HepG2 (cell line): ENCODE results near the gene ZNF559. TPM values are rescaled to one million over a fixed set of nuclear protein-coding genes. Genes with fewer than 3 reads are reported as not detected.
A peak's percentile ranks its signal among the peaks of the same experiment; 100 is the strongest.

Experiments used
- ASH2L ChIP-seq: fragments of 300-600, 200-600 bp; sonication (generic); IDR thresholded peaks from 2 replicates; pipeline ENCODE4 v1.7.0; 2017; ENCODE audit warnings: low read depth, mild to moderate bottlenecking, moderate library complexity, mixed read lengths, low read length; ENCODE audit not compliant: insufficient read length
- ERF ChIP-seq: IDR thresholded peaks from 2 replicates; pipeline ENCODE4 v1.6.1; 2018; ENCODE audit warnings: missing biosample characterization, missing genetic modification reagents
- FOXP1 ChIP-seq, 2 experiments: fragments of 450-650 bp in 1 of 2; IDR thresholded peaks; 2 replicates each; pipeline ENCODE4 v1.6.1; 2017 to 2018; ENCODE audit warnings: antibody characterized with exemption in 1 of 2
- GATAD1 ChIP-seq: IDR thresholded peaks from 2 replicates; pipeline ENCODE4 v1.6.1; 2016; ENCODE audit warnings: missing genetic modification reagents, missing compliant biosample characterization
- HBP1 ChIP-seq: IDR thresholded peaks from 2 replicates; pipeline ENCODE4 v1.6.1; 2016; ENCODE audit warnings: low read depth, control low read depth
- HMGXB4 ChIP-seq, 2 experiments: sonication (generic) in 1 of 2; formaldehyde crosslinking in 1 of 2; IDR thresholded peaks; 2 replicates each; pipeline versions ENCODE4 v1.4.0 to v1.6.1; 2018 to 2020; ENCODE audit warnings: missing genetic modification reagents in 2 of 2, borderline replicate concordance in 1 of 2, low read depth in 1 of 2, mild to moderate bottlenecking in 1 of 2, missing biosample characterization in 1 of 2
- REXO4 ChIP-seq: sonication (generic); formaldehyde crosslinking; IDR thresholded peaks from 2 replicates; pipeline ENCODE4 v1.8.0; 2022; ENCODE audit warnings: missing genetic modification reagents, mild to moderate bottlenecking, borderline replicate concordance
- SP5 ChIP-seq: IDR thresholded peaks from 2 replicates; pipeline ENCODE4 v1.6.1; 2016; ENCODE audit warnings: low read depth, borderline replicate concordance
- THAP9 ChIP-seq: sonication (generic); formaldehyde crosslinking; IDR thresholded peaks from 2 replicates; pipeline ENCODE4; 2020; ENCODE audit warnings: missing genetic modification reagents, mild to moderate bottlenecking, borderline replicate concordance
- TMF1 ChIP-seq: sonication (generic); formaldehyde crosslinking; IDR thresholded peaks from 2 replicates; pipeline ENCODE4 v1.8.1; 2022; ENCODE audit warnings: low read depth, missing genetic modification reagents
- XRCC5 ChIP-seq: fragments of 200-400 bp; formaldehyde crosslinking; optimal IDR thresholded peaks from 2 replicates; pipeline ENCODE3; 2017; ENCODE audit warnings: mild to moderate bottlenecking, low read length
- YEATS2 ChIP-seq: sonication (generic); formaldehyde crosslinking; IDR thresholded peaks from 2 replicates; pipeline ENCODE4 v1.4.0; 2020; ENCODE audit warnings: missing genetic modification reagents, borderline replicate concordance
- ZNF142 ChIP-seq: sonication (generic); formaldehyde crosslinking; IDR thresholded peaks from 2 replicates; pipeline ENCODE4 v1.4.0; 2020; ENCODE audit warnings: missing genetic modification reagents
- ZNF644 ChIP-seq: IDR thresholded peaks from 2 replicates; pipeline ENCODE4 v1.6.1; 2016; ENCODE audit warnings: low read depth
- ZNF704 ChIP-seq: sonication (generic); formaldehyde crosslinking; IDR thresholded peaks from 2 replicates; pipeline ENCODE4 v1.8.1; 2023; ENCODE audit warnings: mild to moderate bottlenecking, inconsistent platforms, moderate library complexity, missing genetic modification reagents, borderline replicate concordance
- polyA plus RNA-seq, 8 experiments: library from polyadenylated mRNA; depleted of rRNA in 3 of 8; stranded (reverse) in 7 of 8; unstranded in 1 of 8; fragments of >200 nt; fragmentation: Illumina TruSeq in 4 of 8; extraction: Trizol in 4 of 8; gene quantifications; 2 replicates each; pipeline versions ENCODE4 v1.2.1 to v1.2.3, GENCODE V29; 2011 to 2016; ENCODE audit warnings: low read depth in 4 of 8, missing spikeins in 1 of 8, mixed read lengths in 1 of 8; ENCODE audit not compliant: insufficient read depth in 1 of 8
- total RNA-seq, 5 experiments: library from RNA; depleted of rRNA; stranded (reverse); fragments of >200 nt; fragmentation: Illumina TruSeq; extraction: Trizol; gene quantifications; 2 replicates each; pipeline ENCODE4 v1.2.3, GENCODE V29; 2016; ENCODE audit warnings: low read depth in 1 of 5

ZNF559 gene
- total and polyA plus RNA-seq, 2 of the 13 experiments (the other 11 are each of a cell fraction or from before 2014, with no cell fraction given) = 6.3 to 9.8 TPM

GRCh38 chr19:9323919-9324583 lies at the start of gene ZNF559 (continued):
- TF ChIP-seq ZNF142 (CRISPR knock-in tag) (no peak), GATAD1 (CRISPR knock-in tag) (peak; percentile 55; the same call in 1 of the 2 replicates), THAP9 (no peak; the same call in 1 of the 2 replicates), TMF1 (CRISPR knock-in tag) (no peak), ZNF704 (CRISPR knock-in tag) (no peak), HBP1 (no peak), YEATS2 (CRISPR knock-in tag) (0 out of 2 replicates have a peak, but pooled peaks have one; percentile 35), ASH2L (no peak), REXO4 (CRISPR knock-in tag) (no peak), ERF (no peak), HMGXB4 (CRISPR knock-in tag; IDR thresholded peaks at IDR 0.05; ENCODE audit: borderline replicate concordance in 1 of 2, low read depth in 1 of 2) (0 out of 4 replicates have a peak, but pooled peaks of 1 of the 2 experiments have one; percentile 24), FOXP1 (IDR thresholded peaks at IDR 0.05) (no peak), FOXP1 (CRISPR knock-in tag; IDR thresholded peaks at IDR 0.05) (no peak), ZNF644 (CRISPR knock-in tag) (no peak), XRCC5 (no peak), SP5 (CRISPR knock-in tag) (no peak)
